ENCODE measurements around the gene ONECUT2. TPM values are rescaled to one million over a fixed set of nuclear protein-coding genes. Genes with fewer than 3 reads are reported as not detected.

ONECUT2 gene
- total RNA-seq, 4 donors from 2014 or later = 0.07 TPM; not detected in 3

- TF ChIP-seq POLR2A (IDR thresholded peaks at IDR 0.05) (no peak), CTCF (IDR thresholded peaks at IDR 0.05) (no peak)
- Histone ChIP-seq H3K36me3 (no peaks in the 10 kb centered on the region), H3K27me3 (no peaks in the 10 kb centered on the region), H3K4me1 (no peaks in the 10 kb centered on the region), H3K4me3 (no peak overlapping the region), H3K27ac (no peak overlapping the region), H3K9me3 (no peaks in the 10 kb centered on the region)
- no peak for DNase-seq
- intact Hi-C loops (cut with DNase I; ENCODE audit: low total_unique reads) = no loop called here
These were observed 31.1 kb downstream of the ONECUT2 start for GRCh38 chr18:57466307-57466706.

- Histone ChIP-seq H3K36me3 (no peaks in the 10 kb centered on the region), H3K27me3 (no peaks in the 10 kb centered on the region), H3K27ac (no peak overlapping the region), H3K4me1 (no peaks in the 10 kb centered on the region), H3K9me3 (no peaks in the 10 kb centered on the region), H3K4me3 (no peak overlapping the region)
- TF ChIP-seq CTCF (IDR thresholded peaks at IDR 0.05) (no peak), POLR2A (IDR thresholded peaks at IDR 0.05) (no peak)
- no peak for DNase-seq
- intact Hi-C loops (cut with DNase I; ENCODE audit: low total_unique reads) = no loop called here
These were observed 31.7 kb downstream of the ONECUT2 start for GRCh38 chr18:57466745-57467409.

GRCh38 chr18:57469884-57470283, 34.7 kb downstream of the ONECUT2 start:
- intact Hi-C loops (cut with DNase I; ENCODE audit: low total_unique reads) = no loop called here
- TF ChIP-seq CTCF (IDR thresholded peaks at IDR 0.05) = no peak
- TF ChIP-seq POLR2A (IDR thresholded peaks at IDR 0.05) = no peak
- Histone ChIP-seq H3K4me3 (no peak overlapping the region), H3K4me1 (no peaks in the 10 kb centered on the region), H3K36me3 (no peaks in the 10 kb centered on the region), H3K27me3 (no peaks in the 10 kb centered on the region), H3K27ac (no peak overlapping the region), H3K9me3 (no peaks in the 10 kb centered on the region)
- DNase-seq = no peak

GRCh38 chr18:57475408-57475807, 40.2 kb downstream of the ONECUT2 start:
- Histone ChIP-seq H3K9me3 (no peaks in the 10 kb centered on the region), H3K27me3 (no peaks in the 10 kb centered on the region), H3K4me3 (no peak overlapping the region), H3K36me3 (no peaks in the 10 kb centered on the region), H3K27ac (no peak overlapping the region), H3K4me1 (no peaks in the 10 kb centered on the region)
- DNase-seq = no peak
- TF ChIP-seq POLR2A (IDR thresholded peaks at IDR 0.05) (no peak), CTCF (IDR thresholded peaks at IDR 0.05) (no peak)
- intact Hi-C loops (cut with DNase I; ENCODE audit: low total_unique reads) = no loop called here

GRCh38 chr18:57475903-57476302, 40.7 kb downstream of the ONECUT2 start:
- TF ChIP-seq POLR2A (IDR thresholded peaks at IDR 0.05) = no peak
- no peak for TF ChIP-seq CTCF (IDR thresholded peaks at IDR 0.05)
- H3K27me3 ChIP-seq = no peaks in the 10 kb centered on the region
- no peak overlapping the region for H3K27ac ChIP-seq
- H3K4me3 ChIP-seq = no peak overlapping the region
- H3K4me1 ChIP-seq = no peaks in the 10 kb centered on the region
- intact Hi-C loops (cut with DNase I; ENCODE audit: low total_unique reads) = no loop called here
- no peaks in the 10 kb centered on the region for H3K36me3 ChIP-seq
- H3K9me3 ChIP-seq = no peaks in the 10 kb centered on the region
- DNase-seq = no peak

All from uterus (tissue), 4 donors.